MM.1S (cell line): ENCODE measurements around the gene ACSL6.

Experiments
- EZH2 ChIP-seq: fragments of 300-600 bp; sonication (generic); optimal IDR thresholded peaks from 2 replicates; pipeline ENCODE3; 2017; ENCODE audit warnings: low read depth, mild to moderate bottlenecking, antibody characterized with exemption, low read length, mixed read lengths
- TF ChIP-seq, protein P1 (sequence below): fragments of 300-600 bp; sonication (generic); IDR thresholded peaks from 2 replicates; pipeline ENCODE4 v1.5.1; 2016; ENCODE audit warnings: antibody characterized with exemption, low read length, mixed read lengths

DNA sequence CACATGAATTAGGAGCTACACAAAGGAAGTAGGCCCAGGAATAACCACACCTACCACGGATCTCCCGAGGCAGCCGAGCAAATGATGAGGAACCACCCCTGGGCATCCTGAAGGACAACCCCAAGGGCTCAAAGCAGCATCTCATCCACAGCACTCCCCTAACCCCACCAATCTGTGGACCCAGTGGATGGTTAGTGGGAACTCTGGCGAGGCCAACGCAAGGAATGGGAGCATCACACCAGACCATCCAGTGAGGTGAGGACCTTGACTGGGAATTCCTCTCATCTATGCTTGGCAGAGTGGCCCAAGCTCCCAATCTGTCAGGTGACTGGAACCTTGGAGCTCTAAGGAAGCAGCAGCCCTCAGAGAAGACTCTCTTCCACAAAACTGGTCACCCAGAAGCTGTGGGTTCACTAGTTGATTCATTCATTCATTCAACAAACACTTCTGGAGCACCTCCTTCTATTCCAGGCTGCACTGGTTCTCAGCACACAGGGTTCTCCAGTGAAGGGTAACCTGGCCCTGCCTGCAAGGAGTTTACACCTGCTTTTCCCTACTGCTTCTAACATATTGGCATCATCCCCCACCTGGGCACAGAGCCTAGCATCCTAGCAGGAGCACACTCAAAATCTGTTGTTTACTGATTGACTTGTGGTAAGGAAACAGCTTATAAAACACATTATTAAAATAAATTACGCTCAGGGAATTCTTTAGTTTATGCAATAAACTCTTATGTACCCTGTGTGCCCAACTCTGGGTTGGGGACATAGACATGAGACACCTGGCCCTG, 4.9 kb downstream of the ACSL6 start:
- TF ChIP-seq, protein P1, sequence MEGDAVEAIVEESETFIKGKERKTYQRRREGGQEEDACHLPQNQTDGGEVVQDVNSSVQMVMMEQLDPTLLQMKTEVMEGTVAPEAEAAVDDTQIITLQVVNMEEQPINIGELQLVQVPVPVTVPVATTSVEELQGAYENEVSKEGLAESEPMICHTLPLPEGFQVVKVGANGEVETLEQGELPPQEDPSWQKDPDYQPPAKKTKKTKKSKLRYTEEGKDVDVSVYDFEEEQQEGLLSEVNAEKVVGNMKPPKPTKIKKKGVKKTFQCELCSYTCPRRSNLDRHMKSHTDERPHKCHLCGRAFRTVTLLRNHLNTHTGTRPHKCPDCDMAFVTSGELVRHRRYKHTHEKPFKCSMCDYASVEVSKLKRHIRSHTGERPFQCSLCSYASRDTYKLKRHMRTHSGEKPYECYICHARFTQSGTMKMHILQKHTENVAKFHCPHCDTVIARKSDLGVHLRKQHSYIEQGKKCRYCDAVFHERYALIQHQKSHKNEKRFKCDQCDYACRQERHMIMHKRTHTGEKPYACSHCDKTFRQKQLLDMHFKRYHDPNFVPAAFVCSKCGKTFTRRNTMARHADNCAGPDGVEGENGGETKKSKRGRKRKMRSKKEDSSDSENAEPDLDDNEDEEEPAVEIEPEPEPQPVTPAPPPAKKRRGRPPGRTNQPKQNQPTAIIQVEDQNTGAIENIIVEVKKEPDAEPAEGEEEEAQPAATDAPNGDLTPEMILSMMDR, result no peak
- no peak for TF ChIP-seq EZH2
